ENCODE data around the gene ENTPD8. TPM values are rescaled to one million over a fixed set of nuclear protein-coding genes. Genes with fewer than 3 reads are reported as not detected.

ENTPD8 gene
- total RNA-seq, 2 experiments from 2014 or later, result not detected

DNA sequence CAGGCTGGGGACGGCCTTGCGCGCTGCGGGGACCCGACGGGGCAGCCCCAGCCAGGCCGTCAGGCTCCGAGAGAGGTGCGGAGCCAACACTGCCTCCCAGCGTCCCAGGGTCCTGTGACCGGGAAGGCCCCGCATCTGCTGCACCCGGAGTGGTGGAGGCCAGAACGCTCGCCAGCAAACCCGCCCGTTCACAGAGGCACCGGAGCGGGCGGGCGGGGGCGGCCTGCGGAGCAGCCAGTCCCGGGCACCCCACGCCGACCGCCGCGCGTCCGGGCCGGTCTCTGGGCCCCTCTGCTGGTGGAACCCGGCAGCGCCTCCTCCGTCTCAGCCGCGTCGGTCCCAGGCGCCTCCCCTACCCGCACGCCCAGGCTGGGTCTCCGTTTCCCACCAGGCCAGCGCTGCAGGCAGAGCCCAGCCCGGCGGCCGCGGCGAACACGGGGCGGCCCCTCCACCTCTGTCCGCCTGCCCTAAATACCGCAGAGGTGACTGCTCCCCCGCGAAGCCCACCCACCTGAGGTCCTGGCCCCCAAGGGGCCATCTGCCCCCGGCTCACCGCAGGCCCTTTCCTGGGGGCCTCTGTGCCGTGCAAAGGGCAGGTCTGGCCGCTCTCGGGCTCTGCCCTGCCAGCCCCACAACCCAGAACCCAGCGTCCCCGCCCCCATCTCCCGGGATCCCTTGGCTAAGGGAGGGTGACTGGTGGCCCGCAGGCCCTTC, 34.1 kb downstream of the ENTPD8 start:
- TF ChIP-seq EZH2phosphoT487 (IDR thresholded peaks at IDR 0.05; ENCODE audit: borderline replicate concordance, low read depth, low read length), result no peak
- TF ChIP-seq, protein P1, sequence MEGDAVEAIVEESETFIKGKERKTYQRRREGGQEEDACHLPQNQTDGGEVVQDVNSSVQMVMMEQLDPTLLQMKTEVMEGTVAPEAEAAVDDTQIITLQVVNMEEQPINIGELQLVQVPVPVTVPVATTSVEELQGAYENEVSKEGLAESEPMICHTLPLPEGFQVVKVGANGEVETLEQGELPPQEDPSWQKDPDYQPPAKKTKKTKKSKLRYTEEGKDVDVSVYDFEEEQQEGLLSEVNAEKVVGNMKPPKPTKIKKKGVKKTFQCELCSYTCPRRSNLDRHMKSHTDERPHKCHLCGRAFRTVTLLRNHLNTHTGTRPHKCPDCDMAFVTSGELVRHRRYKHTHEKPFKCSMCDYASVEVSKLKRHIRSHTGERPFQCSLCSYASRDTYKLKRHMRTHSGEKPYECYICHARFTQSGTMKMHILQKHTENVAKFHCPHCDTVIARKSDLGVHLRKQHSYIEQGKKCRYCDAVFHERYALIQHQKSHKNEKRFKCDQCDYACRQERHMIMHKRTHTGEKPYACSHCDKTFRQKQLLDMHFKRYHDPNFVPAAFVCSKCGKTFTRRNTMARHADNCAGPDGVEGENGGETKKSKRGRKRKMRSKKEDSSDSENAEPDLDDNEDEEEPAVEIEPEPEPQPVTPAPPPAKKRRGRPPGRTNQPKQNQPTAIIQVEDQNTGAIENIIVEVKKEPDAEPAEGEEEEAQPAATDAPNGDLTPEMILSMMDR (conservative IDR thresholded peaks at IDR 0.05; ENCODE audit: low read length), result no peak
- H3K36me3 ChIP-seq (ENCODE audit: insufficient read depth, low read length), result no peaks in the 10 kb centered on the region
- POLR2A ChIA-PET, result no interaction called here
- H2AFZ ChIP-seq (ENCODE audit: low read length), result no peak overlapping the region
- H4K20me1 ChIP-seq (ENCODE audit: insufficient read depth, low read length), result no peaks in the 10 kb centered on the region
- H3K4me2 ChIP-seq (ENCODE audit: low read length), result no peak overlapping the region
- no peak overlapping the region for H3K4me3 ChIP-seq (ENCODE audit: low read depth, low read length, poor library complexity, severe bottlenecking)
- no peaks in the 10 kb centered on the region for H3K9me2 ChIP-seq (ENCODE audit: insufficient read depth, low read length)
- no peak for DNase-seq (ENCODE audit: low spot score)
- no peaks in the 10 kb centered on the region for H3K4me1 ChIP-seq (ENCODE audit: insufficient read depth, low read length, poor library complexity, severe bottlenecking)
- H3K79me2 ChIP-seq (ENCODE audit: insufficient read depth, low read depth, low read length), result no peaks in the 10 kb centered on the region
- no peak overlapping the region for H3K27ac ChIP-seq (ENCODE audit: low read depth, low read length, poor library complexity, severe bottlenecking)
- intact Hi-C loops (cut with micrococcal nuclease; ENCODE audit: unreplicated experiment), result no loop called here
- no TSS peak for BruUV-seq (replicated peaks)
- CTCF ChIA-PET (ENCODE audit: unreplicated experiment), result no interaction called here
- no peaks in the 10 kb centered on the region for H3K9me3 ChIP-seq (ENCODE audit: low read length)

DNA sequence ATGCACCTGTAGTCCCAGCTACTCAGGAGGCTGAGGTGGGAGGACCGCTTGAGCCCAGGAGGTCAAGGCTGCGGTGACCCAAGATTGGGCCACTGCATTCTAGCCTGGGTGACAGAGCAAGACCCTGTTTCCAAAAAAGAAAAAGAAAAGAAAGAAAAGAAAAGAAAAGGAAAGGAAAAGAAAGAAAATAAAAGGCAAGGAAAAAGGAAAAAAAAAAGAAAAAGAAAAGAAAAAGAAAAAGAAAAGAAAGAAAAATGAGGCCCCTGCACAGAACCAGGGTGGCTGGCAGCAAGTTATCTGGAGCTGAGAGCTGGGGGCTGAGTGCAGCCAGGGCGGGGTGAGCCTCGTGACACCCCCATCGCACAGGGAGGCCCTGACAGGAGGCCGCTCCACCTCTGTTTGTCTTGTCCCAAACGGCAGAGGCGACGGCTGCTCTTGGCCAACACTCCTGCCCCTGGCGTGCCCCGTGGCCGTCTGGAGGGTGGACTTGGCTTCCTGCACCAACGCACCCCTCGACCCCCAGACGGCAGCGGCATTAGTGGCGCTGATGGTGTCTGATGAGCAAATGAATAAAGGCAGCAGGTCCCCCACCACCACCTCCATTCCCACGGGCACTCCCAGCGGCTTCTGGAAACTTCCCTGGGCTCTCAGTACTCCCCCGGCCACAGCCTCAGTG, 34.9 kb downstream of the ENTPD8 start:
- Histone ChIP-seq H3K4me2 (ENCODE audit: low read length) (no peak overlapping the region), H3K9me2 (ENCODE audit: insufficient read depth, low read length) (no peaks in the 10 kb centered on the region), H3K79me2 (ENCODE audit: insufficient read depth, low read depth, low read length) (no peaks in the 10 kb centered on the region), H2AFZ (ENCODE audit: low read length) (no peak overlapping the region), H4K20me1 (ENCODE audit: insufficient read depth, low read length) (no peaks in the 10 kb centered on the region), H3K4me1 (ENCODE audit: insufficient read depth, low read length, poor library complexity, severe bottlenecking) (no peaks in the 10 kb centered on the region), H3K4me3 (ENCODE audit: low read depth, low read length, poor library complexity, severe bottlenecking) (no peak overlapping the region), H3K36me3 (ENCODE audit: insufficient read depth, low read length) (no peaks in the 10 kb centered on the region), H3K27ac (ENCODE audit: low read depth, low read length, poor library complexity, severe bottlenecking) (no peak overlapping the region), H3K9me3 (ENCODE audit: low read length) (no peaks in the 10 kb centered on the region)
- intact Hi-C loops (cut with micrococcal nuclease; ENCODE audit: unreplicated experiment), result no loop called here
- POLR2A ChIA-PET, result no interaction called here
- TF ChIP-seq EZH2phosphoT487 (IDR thresholded peaks at IDR 0.05; ENCODE audit: borderline replicate concordance, low read depth, low read length), result no peak
- TF ChIP-seq, protein P1 (conservative IDR thresholded peaks at IDR 0.05; ENCODE audit: low read length), result no peak
- no TSS peak for BruUV-seq (replicated peaks)
- CTCF ChIA-PET (ENCODE audit: unreplicated experiment), result no interaction called here
- no peak for DNase-seq (ENCODE audit: low spot score)

DNA sequence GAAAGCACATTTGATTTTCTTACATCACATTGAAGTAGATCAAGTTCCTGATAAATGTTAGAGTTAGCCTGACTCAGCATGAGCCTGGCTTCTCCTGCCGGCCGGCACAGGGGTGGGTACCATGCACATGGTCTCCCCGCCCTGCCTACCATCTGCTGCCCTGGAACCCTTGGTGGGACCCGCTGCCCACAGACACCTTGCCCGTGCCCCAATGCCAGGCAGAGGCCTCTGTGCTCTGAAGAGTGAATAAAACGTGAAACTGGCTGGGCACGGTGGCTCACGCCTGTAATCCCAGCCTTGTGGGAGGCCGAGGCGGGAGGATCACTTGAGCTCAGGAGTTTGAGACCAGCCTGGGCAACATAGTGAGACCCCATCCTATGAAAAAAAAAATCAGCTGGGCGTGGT, 35.5 kb downstream of the ENTPD8 start:
- DNase-seq (ENCODE audit: low spot score), result no peak
- H3K4me1 ChIP-seq (ENCODE audit: insufficient read depth, low read length, poor library complexity, severe bottlenecking), result no peaks in the 10 kb centered on the region
- ChIA-PET POLR2A (no interaction called here), CTCF (ENCODE audit: unreplicated experiment) (no interaction called here)
- no peaks in the 10 kb centered on the region for H3K9me2 ChIP-seq (ENCODE audit: insufficient read depth, low read length)
- no peaks in the 10 kb centered on the region for H3K79me2 ChIP-seq (ENCODE audit: insufficient read depth, low read depth, low read length)
- intact Hi-C loops (cut with micrococcal nuclease; ENCODE audit: unreplicated experiment), result no loop called here
- no peak overlapping the region for H3K4me2 ChIP-seq (ENCODE audit: low read length)
- no peaks in the 10 kb centered on the region for H4K20me1 ChIP-seq (ENCODE audit: insufficient read depth, low read length)
- H3K36me3 ChIP-seq (ENCODE audit: insufficient read depth, low read length), result no peaks in the 10 kb centered on the region
- H3K4me3 ChIP-seq (ENCODE audit: low read depth, low read length, poor library complexity, severe bottlenecking), result no peak overlapping the region
- H3K9me3 ChIP-seq (ENCODE audit: low read length), result no peaks in the 10 kb centered on the region
- BruUV-seq (replicated peaks), result no TSS peak
- no peak overlapping the region for H2AFZ ChIP-seq (ENCODE audit: low read length)
- H3K27ac ChIP-seq (ENCODE audit: low read depth, low read length, poor library complexity, severe bottlenecking), result no peak overlapping the region
- TF ChIP-seq, protein P1 (conservative IDR thresholded peaks at IDR 0.05; ENCODE audit: low read length), result no peak
- TF ChIP-seq EZH2phosphoT487 (IDR thresholded peaks at IDR 0.05; ENCODE audit: borderline replicate concordance, low read depth, low read length), result no peak
